H1 (cell line): ENCODE measurements around the gene CAMKMT. TPM values are rescaled to one million over a fixed set of nuclear protein-coding genes. Genes with fewer than 3 reads are reported as not detected.

ENCODE experiments used
- CTCF ChIA-PET: fragments of 300-600 bp; sonication (Branson Sonifier 250); formaldehyde crosslinking; loops from one replicate; lab custom pipeline; 2021; ENCODE audit not compliant: partially characterized antibody; lab: Charles Lee
- POLR2A ChIA-PET: fragments of 300-600 bp; sonication (Branson Sonifier 250); formaldehyde crosslinking; loops from one replicate; lab custom pipeline; 2021; ENCODE audit warnings: inconsistent platforms; ENCODE audit not compliant: partially characterized antibody; lab: Charles Lee
- DNase-seq, 2 experiments: peaks; one replicate each; pipeline versions ENCODE4 v3.0.0 to v3.0.0-alpha.2; 2010 to 2022; ENCODE audit warnings: low spot score in 2 of 2, low read depth in 1 of 2, mixed read lengths in 1 of 2
- FAIRE-seq: peaks from 2 replicates; lab custom pipeline; 2011; peaks lifted over from hg19 to GRCh38; lab: Jason Lieb, UNC
- H2AFZ ChIP-seq: 2 replicates; pipeline ENCODE4 v1.8.1; 2012; ENCODE audit warnings: low read length, inconsistent platforms
- H2AK5ac ChIP-seq: 2 replicates; pipeline ENCODE4 v1.6.1; 2013; ENCODE audit warnings: low read depth, low read length
- H2BK120ac ChIP-seq: replicated peaks from 2 replicates; pipeline ENCODE3; 2013; ENCODE audit warnings: low read depth, low read length, inconsistent platforms
- H2BK12ac ChIP-seq: 2 replicates; pipeline ENCODE4 v1.6.1; 2013; ENCODE audit warnings: low read depth, low read length
- H2BK15ac ChIP-seq: 2 replicates; pipeline ENCODE4 v1.6.1; 2013; ENCODE audit warnings: low read length
- H2BK20ac ChIP-seq: 2 replicates; pipeline ENCODE4 v1.6.1; 2013; ENCODE audit warnings: low read length
- H2BK5ac ChIP-seq: 2 replicates; pipeline ENCODE4 v1.6.1; 2013; ENCODE audit warnings: low read depth, low read length
- H3K14ac ChIP-seq: 2 replicates; pipeline ENCODE4 v1.6.1; 2013; ENCODE audit warnings: inconsistent platforms; ENCODE audit not compliant: insufficient read length
- H3K18ac ChIP-seq: 2 replicates; pipeline ENCODE4 v1.6.1; 2013; ENCODE audit warnings: low read length; ENCODE audit errors: extremely low read depth
- H3K23ac ChIP-seq: 2 replicates; pipeline ENCODE4 v1.6.1; 2013; ENCODE audit warnings: inconsistent platforms; ENCODE audit not compliant: insufficient read length
- H3K23me2 ChIP-seq: 2 replicates; pipeline ENCODE4 v1.6.1; 2013; ENCODE audit warnings: low read depth, low read length
- H3K27ac ChIP-seq: 2 replicates; pipeline ENCODE4 v1.6.1; 2011; ENCODE audit warnings: low read depth, low read length, inconsistent platforms
- H3K27me3 ChIP-seq, 4 experiments: replicated peaks in 1 of 4; 1 replicate in 1 of 4; 2 replicates in 3 of 4; pipeline versions ENCODE4 v1.6.1 to v1.8.1; 2011 to 2013; ENCODE audit warnings: low read length in 3 of 4, mild to moderate bottlenecking in 3 of 4, inconsistent platforms in 2 of 4, mixed read lengths in 2 of 4, moderate library complexity in 1 of 4; ENCODE audit not compliant: control insufficient read depth in 3 of 4, insufficient read depth in 3 of 4; ENCODE audit errors: extremely low read depth in 1 of 4
- H3K36me3 ChIP-seq, 4 experiments: 2 replicates each; pipeline versions ENCODE4 v1.6.1 to v1.8.1; 2011 to 2013; ENCODE audit warnings: mild to moderate bottlenecking in 4 of 4, low read length in 3 of 4, moderate library complexity in 2 of 4, control low read depth in 1 of 4, inconsistent platforms in 1 of 4; ENCODE audit not compliant: insufficient read depth in 4 of 4, control insufficient read depth in 2 of 4
- H3K4ac ChIP-seq: replicated peaks from 2 replicates; pipeline ENCODE3; 2013; ENCODE audit warnings: low read length, low read depth, mixed read lengths, inconsistent platforms; ENCODE audit not compliant: insufficient read length
- H3K4me1 ChIP-seq, 4 experiments: replicated peaks in 1 of 4; 1 replicate in 1 of 4; 2 replicates in 3 of 4; pipeline versions ENCODE4 v1.6.1 to v1.8.1; 2011 to 2013; ENCODE audit warnings: low read length in 3 of 4, inconsistent platforms in 2 of 4, mixed read lengths in 1 of 4; ENCODE audit not compliant: insufficient read depth in 4 of 4, control insufficient read depth in 3 of 4
- H3K4me2 ChIP-seq, 2 experiments: 2 replicates each; pipeline versions ENCODE4 v1.6.1 to v1.8.1; 2011 to 2013; ENCODE audit warnings: low read depth in 2 of 2, low read length in 2 of 2, control low read depth in 1 of 2, inconsistent platforms in 1 of 2, mild to moderate bottlenecking in 1 of 2; ENCODE audit not compliant: insufficient read depth in 1 of 2
- H3K4me3 ChIP-seq, 4 experiments: fragments of 200-600, 300-600 bp in 1 of 4; sonication (generic), shearing (Covaris generic), sonication (Bioruptor Twin) in 1 of 4; 2 replicates each; pipeline versions ENCODE4 v1.5.1 to v1.8.1; 2011 to 2016; ENCODE audit warnings: low read length in 4 of 4, low read depth in 3 of 4, control low read depth in 2 of 4, inconsistent platforms in 2 of 4, mild to moderate bottlenecking in 2 of 4, mixed read lengths in 1 of 4, moderate library complexity in 1 of 4; ENCODE audit not compliant: insufficient read depth in 2 of 4; ENCODE audit errors: extremely low read depth in 1 of 4
- H3K56ac ChIP-seq: replicated peaks from 2 replicates; pipeline ENCODE3; 2013; ENCODE audit warnings: low read depth, mild to moderate bottlenecking, mixed read lengths, low read length, inconsistent platforms; ENCODE audit not compliant: insufficient read length
- H3K79me1 ChIP-seq: 2 replicates; pipeline ENCODE4 v1.6.1; 2013; ENCODE audit warnings: low read depth, low read length, control low read depth
- H3K79me2 ChIP-seq, 2 experiments: 2 replicates each; pipeline versions ENCODE4 v1.6.1 to v1.8.1; 2012 to 2013; ENCODE audit warnings: low read length in 2 of 2, mild to moderate bottlenecking in 2 of 2, inconsistent platforms in 1 of 2; ENCODE audit not compliant: insufficient read depth in 2 of 2, control insufficient read depth in 1 of 2
- H3K9ac ChIP-seq, 4 experiments: replicated peaks in 1 of 4; 1 replicate in 1 of 4; 2 replicates in 3 of 4; pipeline versions ENCODE4 v1.6.1 to v1.8.1; 2011 to 2013; ENCODE audit warnings: low read depth in 3 of 4, low read length in 3 of 4, control low read depth in 2 of 4, mild to moderate bottlenecking in 2 of 4, moderate library complexity in 2 of 4, inconsistent platforms in 1 of 4; ENCODE audit errors: extremely low read depth in 1 of 4
- H3K9me3 ChIP-seq, 2 experiments: 2 replicates each; pipeline versions ENCODE4 v1.6.1 to v1.8.1; 2012 to 2013; ENCODE audit warnings: mild to moderate bottlenecking in 2 of 2, moderate library complexity in 2 of 2, control low read depth in 1 of 2, inconsistent platforms in 1 of 2, low read depth in 1 of 2, low read length in 1 of 2, mixed read lengths in 1 of 2; ENCODE audit not compliant: insufficient read depth in 2 of 2
- H4K20me1 ChIP-seq, 2 experiments: replicated peaks in 1 of 2; 2 replicates each; pipeline versions ENCODE3 to v1.8.1; 2011 to 2013; ENCODE audit warnings: inconsistent platforms in 2 of 2, low read length in 2 of 2, mild to moderate bottlenecking in 1 of 2; ENCODE audit not compliant: insufficient read depth in 2 of 2, control insufficient read depth in 1 of 2
- H4K5ac ChIP-seq: 2 replicates; pipeline ENCODE4 v1.6.1; 2013; ENCODE audit warnings: low read length, low read depth, mixed read lengths, inconsistent platforms; ENCODE audit not compliant: insufficient read length
- H4K8ac ChIP-seq: 2 replicates; pipeline ENCODE4 v1.8.0; 2013; ENCODE audit warnings: mild to moderate bottlenecking, moderate library complexity, low read length, inconsistent platforms; ENCODE audit not compliant: insufficient read depth; ENCODE audit errors: extremely low read depth
- H4K91ac ChIP-seq: replicated peaks from 2 replicates; pipeline ENCODE3; 2013; ENCODE audit warnings: low read length, mixed read lengths, inconsistent platforms; ENCODE audit not compliant: insufficient read length
- BCL11A ChIP-seq, 2 experiments: IDR thresholded peaks; one replicate each; pipeline ENCODE4 v1.6.1; 2011; ENCODE audit warnings: low read depth in 2 of 2, low read length in 2 of 2, mild to moderate bottlenecking in 2 of 2
- CHD2 ChIP-seq: IDR thresholded peaks from 2 replicates; pipeline ENCODE4 v1.6.1; 2012; ENCODE audit warnings: low read length, improper control_type of control experiment
- EGR1 ChIP-seq: IDR thresholded peaks from 2 replicates; pipeline ENCODE4 v1.6.1; 2011; ENCODE audit warnings: low read depth, low read length, borderline replicate concordance
- EZH2 ChIP-seq: fragments of 200-600 bp; sonication (generic); IDR thresholded peaks from 2 replicates; pipeline ENCODE4 v1.7.1; 2012; ENCODE audit warnings: low read depth, mild to moderate bottlenecking, moderate library complexity, low read length, inconsistent platforms; ENCODE audit not compliant: severe bottlenecking
- JUND ChIP-seq: IDR thresholded peaks from 2 replicates; pipeline ENCODE4 v1.6.1; 2011; ENCODE audit warnings: mild to moderate bottlenecking, improper control_type of control experiment, low read length
- NRF1 ChIP-seq: IDR thresholded peaks from 2 replicates; pipeline ENCODE4 v1.6.1; 2011; ENCODE audit warnings: mild to moderate bottlenecking, low read depth, low read length, improper control_type of control experiment
- TAF1 ChIP-seq: IDR thresholded peaks from 2 replicates; pipeline ENCODE4 v1.6.1; 2011; ENCODE audit warnings: mild to moderate bottlenecking, low read depth, low read length
- TCF12 ChIP-seq: IDR thresholded peaks from 2 replicates; pipeline ENCODE4 v1.6.1; 2011; ENCODE audit warnings: low read depth, mild to moderate bottlenecking, low read length
- WGBS, 2 experiments: shearing (Covaris generic) in 1 of 2; methylation state at CpG; one replicate each; pipeline versions ENCODE4 v1.1.6 to v1.1.7; 2013 to 2015; ENCODE audit warnings: low lambda C conversion rate in 2 of 2, mixed read lengths in 2 of 2, inconsistent platforms in 1 of 2, low coverage in 1 of 2, missing lambda C conversion rate in 1 of 2; ENCODE audit not compliant: insufficient replicate concordance in 2 of 2, insufficient coverage in 1 of 2, insufficient read length in 1 of 2; ENCODE audit errors: extremely low coverage in 1 of 2, missing lambda C conversion rate in 1 of 2; 5-methylcytosine and 5-hydroxymethylcytosine counted together
- polyA plus RNA-seq, 7 experiments: library from polyadenylated mRNA; depleted of rRNA in 3 of 7; stranded (reverse) in 5 of 7; unstranded in 2 of 7; fragments of >200 nt in 5 of 7; fragments of 200-250 nt in 2 of 7; gene quantifications; 1 replicate in 5 of 7; 2 replicates in 1 of 7; 4 replicates in 1 of 7; pipeline versions ENCODE4 v1.2.1 to v1.2.3, GENCODE V29; 2011 to 2013; ENCODE audit warnings: missing spikeins in 2 of 7, mixed read lengths in 2 of 7
- total RNA-seq: library from RNA; stranded (reverse); fragmentation: NEBNext Ultra II Directional; extraction: Animal tissue kit (Norgen Biotek cat#: 25700); gene quantifications from 2 replicates; pipeline ENCODE4 v1.2.1, GENCODE V29; 2021

Gene CAMKMT
- total and polyA plus RNA-seq, 2 of the 8 experiments (the other 6 are each of a cell fraction or from before 2014, with no cell fraction given): 14.7 to 22.4 TPM

DNA sequence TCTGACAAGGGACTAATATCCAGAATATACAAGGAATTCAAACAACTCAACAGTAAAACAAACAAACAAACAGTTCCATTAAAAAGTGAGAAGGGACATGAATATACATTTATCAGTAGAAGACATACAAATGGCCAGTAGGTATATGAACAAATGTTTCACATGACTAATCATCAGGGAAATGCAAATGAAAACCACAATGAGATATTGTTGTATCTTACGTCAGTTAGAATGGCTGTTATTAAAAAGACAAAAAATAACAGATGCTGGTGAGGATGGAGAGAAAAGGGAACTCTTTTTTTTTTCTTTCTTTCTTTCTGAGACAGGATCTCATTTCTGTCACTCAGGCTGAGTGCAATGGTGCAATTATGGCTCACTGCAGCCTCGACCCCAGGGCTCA, 175.5 kb downstream of the CAMKMT start:
- Histone ChIP-seq H3K14ac (no peak overlapping the region), H2BK20ac (no peak overlapping the region), H2AFZ (no peak overlapping the region), H3K4me1 (peaks cover 0 to 2% (median 0%) of the 10 kb centered on the region in 4 experiments; a peak in 2 of 7 replicates), H4K5ac (no peak overlapping the region), H3K27me3 (no peaks in the 10 kb centered on the region), H4K20me1 (no peaks in the 10 kb centered on the region), H2BK15ac (no peak overlapping the region), H3K27ac (no peak overlapping the region), H3K9ac (no peak overlapping the region), H2BK12ac (no peak overlapping the region), H2AK5ac (no peak overlapping the region), H4K8ac (no peak overlapping the region), H3K79me1 (no peaks in the 10 kb centered on the region), H3K23ac (no peak overlapping the region), H3K79me2 (no peaks in the 10 kb centered on the region), H3K9me3 (no peaks in the 10 kb centered on the region), H3K18ac (no peak overlapping the region), H3K23me2 (0 out of 2 replicates have a peak, but pooled peaks cover under 1% of the 10 kb centered on the region), H3K4me2 (no peak overlapping the region), H3K4ac (no peak overlapping the region), H4K91ac (no peak overlapping the region), H3K4me3 (no peak overlapping the region), H2BK5ac (no peak overlapping the region), H3K36me3 (no peaks in the 10 kb centered on the region), H3K56ac (no peak overlapping the region), H2BK120ac (no peak overlapping the region)
- 77% methylated on average over 2 of the region's 2 CpGs; no CpG with 5 or more reads in 1 of the 2 experiments for WGBS, 2 experiments
- FAIRE-seq (no peak), DNase-seq (no peak)
- ChIA-PET POLR2A (no interaction called here), CTCF (no interaction called here)
- TF ChIP-seq TAF1 (no peak), JUND (no peak), EGR1 (no peak), NRF1 (no peak), TCF12 (no peak), CHD2 (no peak), BCL11A (IDR thresholded peaks at IDR 0.05; ENCODE audit: low read depth in 2 of 2, low read length in 2 of 2) (no peak), EZH2 (no peak)
